K562 (cell line): ENCODE data around the gene TAF11L8. TPM values are rescaled to one million over a fixed set of nuclear protein-coding genes. Genes with fewer than 3 reads are reported as not detected.

Experiments used
- ATAC-seq: fragments of 200-7000 bp; cut with Tn5 transposase; 3 replicates; pipeline ENCODE4 v1.9.1; 2020; ENCODE audit warnings: moderate library complexity
- BruUV-seq: library from RNA; stranded (reverse); fragments of 400-500 nt; replicated peaks from 2 replicates; lab custom pipeline; 2021; lab: Mats Ljungman, UMichigan
- CTCF ChIA-PET: fragments of 300-600 bp; formaldehyde crosslinking; extraction: SDS; loops from one replicate; lab custom pipeline; 2021; ENCODE audit warnings: low intra/inter-chr PET ratio; lab: Yijun Ruan, JAX
- POLR2A ChIA-PET: fragments of 300-600, 350-650 bp; sonication (Branson Sonifier 250); formaldehyde crosslinking; extraction: SDS; loops from one replicate; lab custom pipeline; 2021; ENCODE audit warnings: antibody characterized with exemption, inconsistent platforms; lab: Yijun Ruan, JAX
- DNase-seq, 4 experiments: peaks; one replicate each; pipeline versions ENCODE4 v3.0.0 to v3.0.0-alpha.2; 2011 to 2018; ENCODE audit warnings: low spot score in 3 of 4, mixed read lengths in 3 of 4; ENCODE audit errors: extremely low read depth in 1 of 4
- FAIRE-seq: peaks from 2 replicates; lab custom pipeline; 2011; peaks lifted over from hg19 to GRCh38; lab: Jason Lieb, UNC
- H2AFZ ChIP-seq: 2 replicates; pipeline ENCODE4 v1.6.0; 2011; ENCODE audit warnings: low read depth, low read length, control low read depth, inconsistent platforms
- H3K27ac ChIP-seq: fragments of 200-600 bp; 3 replicates; pipeline ENCODE4 v1.8.0; 2011; ENCODE audit warnings: low read depth, mild to moderate bottlenecking, control low read depth, inconsistent platforms, low read length, moderate library complexity, mixed read lengths; ENCODE audit errors: extremely low read depth
- H3K27me3 ChIP-seq, 2 experiments: fragments of 300-600 bp in 1 of 2; 2 replicates in 1 of 2; 3 replicates in 1 of 2; pipeline versions ENCODE4 v1.6.0 to v1.8.0; 2011; ENCODE audit warnings: inconsistent platforms in 2 of 2, low read length in 2 of 2, mild to moderate bottlenecking in 1 of 2, mixed read lengths in 1 of 2, moderate library complexity in 1 of 2; ENCODE audit not compliant: control insufficient read depth in 2 of 2, insufficient read depth in 2 of 2
- H3K36me3 ChIP-seq: fragments of 300-600 bp; 3 replicates; pipeline ENCODE4 v1.8.0; 2011; ENCODE audit warnings: mild to moderate bottlenecking, low read length, inconsistent platforms; ENCODE audit not compliant: control insufficient read depth, insufficient read depth
- H3K4me1 ChIP-seq, 2 experiments: fragments of 200-600 bp in 1 of 2; replicated peaks in 1 of 2; 2 replicates in 1 of 2; 3 replicates in 1 of 2; pipeline versions ENCODE4 v1.5.1 to v1.8.0; 2011; ENCODE audit warnings: inconsistent platforms in 2 of 2, low read length in 2 of 2, mild to moderate bottlenecking in 1 of 2, mixed read lengths in 1 of 2, moderate library complexity in 1 of 2; ENCODE audit not compliant: control insufficient read depth in 2 of 2, insufficient read depth in 2 of 2
- H3K4me2 ChIP-seq: 2 replicates; pipeline ENCODE4 v1.6.1; 2011; ENCODE audit warnings: low read length, control low read depth, inconsistent platforms, mixed read lengths; ENCODE audit not compliant: insufficient read depth
- H3K4me3 ChIP-seq: fragments of 200-600 bp; sonication (generic), shearing (Covaris generic); 2 replicates; pipeline ENCODE4 v1.5.1; 2016; ENCODE audit warnings: control low read depth, inconsistent platforms
- H3K79me2 ChIP-seq: fragments of 200-600 bp; 3 replicates; pipeline ENCODE4 v1.8.0; 2011; ENCODE audit warnings: low read length, inconsistent platforms; ENCODE audit not compliant: control insufficient read depth, insufficient read depth
- H3K9ac ChIP-seq, 2 experiments: 2 replicates each; pipeline versions ENCODE4 v1.6.0 to v1.6.1; 2011; ENCODE audit warnings: low read depth in 2 of 2, low read length in 2 of 2, control low read depth in 1 of 2, inconsistent platforms in 1 of 2, mild to moderate bottlenecking in 1 of 2, mixed read lengths in 1 of 2; ENCODE audit not compliant: insufficient read depth in 1 of 2
- H3K9me1 ChIP-seq: one replicate; pipeline ENCODE4 v1.6.0; 2011; ENCODE audit warnings: inconsistent platforms, mild to moderate bottlenecking, low read length, moderate library complexity; ENCODE audit not compliant: control insufficient read depth, insufficient read depth
- H3K9me3 ChIP-seq: replicated peaks from 2 replicates; pipeline ENCODE4 v1.5.1; 2011; ENCODE audit warnings: low read depth, low read length, inconsistent platforms; ENCODE audit not compliant: control insufficient read depth, insufficient read depth
- H4K20me1 ChIP-seq: replicated peaks from 2 replicates; pipeline ENCODE4 v1.6.1; 2011; ENCODE audit warnings: low read length, inconsistent platforms, mixed read lengths; ENCODE audit not compliant: control insufficient read depth, insufficient read depth
- ELF4 ChIP-seq: fragments of 450-650 bp; formaldehyde crosslinking; IDR thresholded peaks from 2 replicates; pipeline ENCODE4 v1.4.0; 2022; ENCODE audit warnings: missing genetic modification characterization
- NFXL1 ChIP-seq: fragments of 450-650 bp; formaldehyde crosslinking; IDR thresholded peaks from 2 replicates; pipeline ENCODE4 v1.4.0; 2021; ENCODE audit warnings: mild to moderate bottlenecking
- WGBS: fragments of 100-300 bp; shearing (Covaris generic); methylation state at CpG from one replicate; pipeline ENCODE4 v1.1.6; 2016; ENCODE audit warnings: low coverage, mixed read lengths; ENCODE audit not compliant: insufficient coverage; ENCODE audit errors: missing lambda C conversion rate; 5-methylcytosine and 5-hydroxymethylcytosine counted together
- in situ Hi-C: fragments of 300-500 bp; cut with MboI; formaldehyde crosslinking; loops from 4 replicates; pipeline ENCODE4 v1.15.0; 2018; ENCODE audit warnings: inconsistent platforms, mixed read lengths
- intact Hi-C: fragments of 100-400 bp; cut with micrococcal nuclease; formaldehyde crosslinking; loops from 2 replicates; pipeline ENCODE4 v1.14.2; 2022
- polyA plus RNA-seq, 8 experiments: library from polyadenylated mRNA; depleted of rRNA in 4 of 8; stranded (reverse) in 5 of 8; unstranded in 3 of 8; fragments of >200 nt; fragmentation: Nextera tagmentation in 2 of 8; fragmentation: Illumina TruSeq in 1 of 8; extraction: Ambion mirVana in 2 of 8; extraction: Trizol in 1 of 8; gene quantifications; 2 replicates each; pipeline versions ENCODE4 v1.2.1 to v1.2.3, GENCODE V29; 2011 to 2014; ENCODE audit warnings: inconsistent platforms in 1 of 8, missing spikeins in 1 of 8
- total RNA-seq, 7 experiments: library from RNA; depleted of rRNA in 6 of 7; stranded (reverse); fragments of >200 nt in 6 of 7; fragmentation: Illumina TruSeq in 2 of 7; extraction: Trizol in 2 of 7; gene quantifications; 2 replicates each; pipeline versions ENCODE4 v1.2.1 to v1.2.3, GENCODE V29; 2011 to 2021; ENCODE audit warnings: low replicate concordance in 1 of 7
- TF ChIP-seq, protein P1 (sequence below): fragments of 450-650 bp; formaldehyde crosslinking; IDR thresholded peaks from 2 replicates; pipeline ENCODE4 v1.4.0; 2020; ENCODE audit warnings: mild to moderate bottlenecking
- TF ChIP-seq, protein P2 (sequence below), 2 experiments: fragments of 450-650 bp; IDR thresholded peaks; 2 replicates each; pipeline ENCODE4 v1.6.1; 2016; ENCODE audit warnings: mild to moderate bottlenecking in 2 of 2, borderline replicate concordance in 1 of 2, low read depth in 1 of 2, moderate library complexity in 1 of 2
- TF ChIP-seq, protein P3 (sequence below): fragments of 450-650 bp; IDR thresholded peaks from 2 replicates; pipeline ENCODE4 v1.6.1; 2016; ENCODE audit warnings: low read depth, mild to moderate bottlenecking, moderate library complexity
- TF ChIP-seq, protein P4 (sequence below): sonication (generic); formaldehyde crosslinking; IDR thresholded peaks from 2 replicates; pipeline ENCODE4 v1.9.0; 2022; ENCODE audit warnings: mild to moderate bottlenecking, missing genetic modification reagents

Gene TAF11L8
- total and polyA plus RNA-seq, 9 of the 15 experiments (the other 6 are each of a cell fraction or from before 2014, with no cell fraction given) = not detected

DNA sequence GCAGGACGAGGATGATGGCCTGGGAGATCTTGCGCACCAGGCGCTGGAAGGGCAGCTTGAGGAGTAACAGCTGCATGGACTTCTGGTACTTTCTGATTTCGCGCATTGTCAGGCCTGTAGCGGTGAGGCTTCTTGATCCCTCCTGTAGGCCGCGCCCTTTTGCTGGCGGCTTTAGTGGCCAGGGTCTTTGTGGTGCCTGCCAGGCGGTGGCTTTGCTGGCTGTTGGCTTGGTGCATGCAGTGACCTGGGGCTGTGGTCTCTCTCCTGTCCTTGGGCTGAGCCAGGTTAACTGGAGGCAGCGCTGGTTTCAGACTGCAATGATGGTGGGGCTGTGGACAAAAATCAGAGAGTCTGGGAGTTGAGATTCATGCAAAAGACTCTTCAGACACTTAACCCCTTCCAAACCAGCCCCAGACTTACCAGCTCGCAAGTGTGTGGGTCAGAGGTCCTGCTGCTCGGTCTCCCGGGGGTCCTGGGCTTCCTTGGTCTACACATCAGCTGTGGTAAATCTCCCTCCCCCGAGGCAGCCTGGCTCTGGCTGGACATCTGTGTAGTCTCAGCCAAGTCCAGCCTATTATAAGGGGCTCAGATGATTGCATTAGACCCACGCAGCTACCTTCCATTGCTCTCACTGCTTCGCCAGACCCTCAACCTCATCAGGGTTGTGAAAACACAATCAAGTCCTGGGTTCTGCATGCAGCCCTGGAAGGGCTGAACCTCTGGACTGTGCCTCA, 24.3 kb upstream of the TAF11L8 start:
- Histone ChIP-seq H4K20me1 (no peaks in the 10 kb centered on the region), H3K9me1 (no peaks in the 10 kb centered on the region), H3K27ac (no peak overlapping the region), H3K27me3 (no peaks in the 10 kb centered on the region), H3K9me3 (no peaks in the 10 kb centered on the region), H3K9ac (no peak overlapping the region), H3K4me3 (no peak overlapping the region), H3K4me2 (no peak overlapping the region), H3K36me3 (no peaks in the 10 kb centered on the region), H2AFZ (no peak overlapping the region), H3K79me2 (no peaks in the 10 kb centered on the region), H3K4me1 (no peaks in the 10 kb centered on the region)
- ATAC-seq = no peak
- FAIRE-seq = no peak
- in situ Hi-C loops (no loop called here), intact Hi-C loops (no loop called here)
- ChIA-PET CTCF (no interaction called here), POLR2A (no interaction called here)
- WGBS = 1% methylated on average over 17 of the region's 17 CpGs
- no TSS peak for BruUV-seq
- no peak for DNase-seq
- TF ChIP-seq, protein P1, sequence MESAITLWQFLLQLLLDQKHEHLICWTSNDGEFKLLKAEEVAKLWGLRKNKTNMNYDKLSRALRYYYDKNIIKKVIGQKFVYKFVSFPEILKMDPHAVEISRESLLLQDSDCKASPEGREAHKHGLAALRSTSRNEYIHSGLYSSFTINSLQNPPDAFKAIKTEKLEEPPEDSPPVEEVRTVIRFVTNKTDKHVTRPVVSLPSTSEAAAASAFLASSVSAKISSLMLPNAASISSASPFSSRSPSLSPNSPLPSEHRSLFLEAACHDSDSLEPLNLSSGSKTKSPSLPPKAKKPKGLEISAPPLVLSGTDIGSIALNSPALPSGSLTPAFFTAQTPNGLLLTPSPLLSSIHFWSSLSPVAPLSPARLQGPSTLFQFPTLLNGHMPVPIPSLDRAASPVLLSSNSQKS (CRISPR knock-in tag) = no peak
- TF ChIP-seq, protein P2, sequence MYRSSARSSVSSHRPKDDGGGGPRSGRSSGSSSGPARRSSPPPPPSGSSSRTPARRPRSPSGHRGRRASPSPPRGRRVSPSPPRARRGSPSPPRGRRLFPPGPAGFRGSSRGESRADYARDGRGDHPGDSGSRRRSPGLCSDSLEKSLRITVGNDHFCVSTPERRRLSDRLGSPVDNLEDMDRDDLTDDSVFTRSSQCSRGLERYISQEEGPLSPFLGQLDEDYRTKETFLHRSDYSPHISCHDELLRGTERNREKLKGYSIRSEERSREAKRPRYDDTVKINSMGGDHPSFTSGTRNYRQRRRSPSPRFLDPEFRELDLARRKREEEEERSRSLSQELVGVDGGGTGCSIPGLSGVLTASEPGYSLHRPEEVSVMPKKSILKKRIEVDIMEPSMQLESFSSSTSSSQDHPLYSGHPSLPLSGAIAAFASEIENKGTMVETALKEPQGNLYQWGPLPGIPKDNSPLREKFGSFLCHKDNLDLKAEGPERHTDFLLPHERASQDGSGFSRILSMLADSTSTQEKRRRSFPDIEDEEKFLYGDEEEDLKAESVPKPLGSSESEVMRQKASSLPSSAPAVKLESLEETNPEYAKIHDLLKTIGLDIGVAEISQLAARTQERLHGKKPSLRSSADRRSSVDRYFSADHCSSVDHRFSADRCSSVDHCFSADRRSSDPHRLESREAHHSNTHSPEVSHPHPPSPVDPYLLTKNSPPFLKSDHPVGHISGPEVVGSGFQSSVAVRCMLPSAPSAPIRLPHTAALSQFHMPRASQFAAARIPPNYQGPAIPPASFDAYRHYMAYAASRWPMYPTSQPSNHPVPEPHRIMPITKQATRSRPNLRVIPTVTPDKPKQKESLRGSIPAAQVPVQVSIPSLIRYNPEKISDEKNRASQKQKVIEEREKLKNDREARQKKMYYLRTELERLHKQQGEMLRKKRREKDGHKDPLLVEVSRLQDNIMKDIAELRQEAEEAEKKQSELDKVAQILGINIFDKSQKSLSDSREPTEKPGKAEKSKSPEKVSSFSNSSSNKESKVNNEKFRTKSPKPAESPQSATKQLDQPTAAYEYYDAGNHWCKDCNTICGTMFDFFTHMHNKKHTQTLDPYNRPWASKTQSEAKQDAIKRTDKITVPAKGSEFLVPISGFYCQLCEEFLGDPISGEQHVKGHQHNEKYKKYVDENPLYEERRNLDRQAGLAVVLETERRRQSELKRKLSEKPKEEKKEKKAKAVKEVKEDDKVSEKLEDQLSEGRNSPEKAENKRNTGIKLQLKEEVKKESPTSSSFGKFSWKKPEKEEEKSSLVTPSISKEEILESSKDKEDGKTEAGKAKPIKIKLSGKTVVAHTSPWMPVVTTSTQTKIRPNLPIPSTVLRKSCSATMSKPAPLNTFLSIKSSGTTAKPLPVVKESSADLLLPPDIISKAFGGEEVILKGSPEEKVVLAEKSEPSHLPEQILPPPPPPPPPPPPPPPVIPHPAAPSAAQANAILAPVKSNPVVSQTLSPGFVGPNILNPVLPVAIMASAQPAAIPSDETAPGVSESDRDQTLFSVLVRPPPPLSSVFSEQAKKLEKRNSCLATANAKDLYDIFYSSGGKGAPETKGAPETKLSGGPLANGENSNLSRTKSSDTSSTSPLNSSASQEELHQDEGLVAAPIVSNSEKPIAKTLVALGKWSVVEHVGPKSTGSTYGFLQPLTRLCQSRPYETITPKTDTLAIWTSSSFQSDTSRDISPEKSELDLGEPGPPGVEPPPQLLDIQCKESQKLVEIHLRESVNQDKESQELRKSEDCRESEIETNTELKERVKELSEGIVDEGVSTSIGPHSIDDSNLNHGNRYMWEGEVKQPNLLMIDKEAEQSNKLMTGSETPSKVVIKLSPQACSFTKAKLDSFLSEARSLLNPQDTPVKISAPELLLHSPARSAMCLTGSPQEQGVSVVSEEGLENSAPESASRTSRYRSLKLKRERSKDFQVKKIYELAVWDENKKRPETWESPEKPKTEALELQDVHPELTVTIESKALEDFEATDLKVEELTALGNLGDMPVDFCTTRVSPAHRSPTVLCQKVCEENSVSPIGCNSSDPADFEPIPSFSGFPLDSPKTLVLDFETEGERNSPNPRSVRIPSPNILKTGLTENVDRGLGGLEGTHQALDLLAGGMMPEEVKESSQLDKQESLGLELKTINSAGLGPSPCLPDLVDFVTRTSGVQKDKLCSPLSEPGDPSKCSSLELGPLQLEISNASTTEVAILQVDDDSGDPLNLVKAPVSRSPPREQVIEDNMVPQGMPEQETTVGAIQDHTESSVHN (IDR thresholded peaks at IDR 0.05; ENCODE audit: borderline replicate concordance in 1 of 2, low read depth in 1 of 2) = no peak
- TF ChIP-seq, protein P3, sequence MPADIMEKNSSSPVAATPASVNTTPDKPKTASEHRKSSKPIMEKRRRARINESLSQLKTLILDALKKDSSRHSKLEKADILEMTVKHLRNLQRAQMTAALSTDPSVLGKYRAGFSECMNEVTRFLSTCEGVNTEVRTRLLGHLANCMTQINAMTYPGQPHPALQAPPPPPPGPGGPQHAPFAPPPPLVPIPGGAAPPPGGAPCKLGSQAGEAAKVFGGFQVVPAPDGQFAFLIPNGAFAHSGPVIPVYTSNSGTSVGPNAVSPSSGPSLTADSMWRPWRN = no peak
- no peak for TF ChIP-seq ELF4 (CRISPR knock-in tag)
- TF ChIP-seq, protein P4, sequence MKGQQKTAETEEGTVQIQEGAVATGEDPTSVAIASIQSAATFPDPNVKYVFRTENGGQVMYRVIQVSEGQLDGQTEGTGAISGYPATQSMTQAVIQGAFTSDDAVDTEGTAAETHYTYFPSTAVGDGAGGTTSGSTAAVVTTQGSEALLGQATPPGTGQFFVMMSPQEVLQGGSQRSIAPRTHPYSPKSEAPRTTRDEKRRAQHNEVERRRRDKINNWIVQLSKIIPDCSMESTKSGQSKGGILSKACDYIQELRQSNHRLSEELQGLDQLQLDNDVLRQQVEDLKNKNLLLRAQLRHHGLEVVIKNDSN (CRISPR knock-in tag) = no peak
- TF ChIP-seq NFXL1 (CRISPR knock-in tag) = no peak
